Measurements from ENCODE around the gene CIZ1. TPM values are rescaled to one million over a fixed set of nuclear protein-coding genes. Genes with fewer than 3 reads are reported as not detected.

CIZ1 gene
- total RNA-seq, 1 donor from 2014 or later = 164 TPM

- Mint-ChIP-seq H3K4me1 (ENCODE audit: low read depth) (no peaks in the 10 kb centered on the region), H3K9me3 (ENCODE audit: low read depth) (no peaks in the 10 kb centered on the region), H3K27ac (no peak overlapping the region), H3K36me3 (ENCODE audit: insufficient read depth) (no peaks in the 10 kb centered on the region), H3K4me3 (ENCODE audit: low read depth) (no peak overlapping the region), H3K27me3 (no peaks in the 10 kb centered on the region)
- no peak for DNase-seq (ENCODE audit: low spot score, unreplicated experiment)
- no peak for TF ChIP-seq CTCF (IDR thresholded peaks at IDR 0.05; ENCODE audit: unreplicated experiment)
Observed at GRCh38 chr9:128226412-128226801, 35.0 kb upstream of the CIZ1 start.

GRCh38 chr9:128225770-128226411 lies 34.5 kb upstream of the CIZ1 start:
- TF ChIP-seq CTCF (IDR thresholded peaks at IDR 0.05; ENCODE audit: unreplicated experiment) = no peak
- Mint-ChIP-seq H3K4me3 (ENCODE audit: low read depth) (no peak overlapping the region), H3K36me3 (ENCODE audit: insufficient read depth) (no peaks in the 10 kb centered on the region), H3K9me3 (ENCODE audit: low read depth) (no peaks in the 10 kb centered on the region), H3K27ac (no peak overlapping the region), H3K4me1 (ENCODE audit: low read depth) (no peaks in the 10 kb centered on the region), H3K27me3 (no peaks in the 10 kb centered on the region)
- DNase-seq (ENCODE audit: low spot score, unreplicated experiment) = no peak

GRCh38 chr9:128224877-128225276 lies 33.5 kb upstream of the CIZ1 start:
- H3K27me3 Mint-ChIP-seq = no peaks in the 10 kb centered on the region
- H3K4me3 Mint-ChIP-seq (ENCODE audit: low read depth) = no peak overlapping the region
- no peaks in the 10 kb centered on the region for H3K4me1 Mint-ChIP-seq (ENCODE audit: low read depth)
- H3K9me3 Mint-ChIP-seq (ENCODE audit: low read depth) = no peaks in the 10 kb centered on the region
- no peak for DNase-seq (ENCODE audit: low spot score, unreplicated experiment)
- no peaks in the 10 kb centered on the region for H3K36me3 Mint-ChIP-seq (ENCODE audit: insufficient read depth)
- TF ChIP-seq CTCF (IDR thresholded peaks at IDR 0.05; ENCODE audit: unreplicated experiment) = no peak
- H3K27ac Mint-ChIP-seq = no peak overlapping the region

- no peak overlapping the region for H3K27ac Mint-ChIP-seq
Observed at GRCh38 chr9:128222880-128223670, 31.7 kb upstream of the CIZ1 start.

GRCh38 chr9:128222026-128222425 lies 30.7 kb upstream of the CIZ1 start:
- Mint-ChIP-seq H3K27ac (no peak overlapping the region), H3K9me3 (ENCODE audit: low read depth) (no peaks in the 10 kb centered on the region), H3K4me3 (ENCODE audit: low read depth) (no peak overlapping the region), H3K4me1 (ENCODE audit: low read depth) (peaks cover 6% of the 10 kb centered on the region), H3K27me3 (no peaks in the 10 kb centered on the region), H3K36me3 (ENCODE audit: insufficient read depth) (no peaks in the 10 kb centered on the region)
- no peak for DNase-seq (ENCODE audit: low spot score, unreplicated experiment)
- TF ChIP-seq CTCF (IDR thresholded peaks at IDR 0.05; ENCODE audit: unreplicated experiment) = no peak

More at GRCh38 chr9:128222880-128223670, 31.7 kb upstream of the CIZ1 start:
- Mint-ChIP-seq H3K9me3 (ENCODE audit: low read depth) (no peaks in the 10 kb centered on the region), H3K36me3 (ENCODE audit: insufficient read depth) (no peaks in the 10 kb centered on the region), H3K4me1 (ENCODE audit: low read depth) (peaks cover 6% of the 10 kb centered on the region), H3K27me3 (no peaks in the 10 kb centered on the region), H3K4me3 (ENCODE audit: low read depth) (no peak overlapping the region)
- no peak for TF ChIP-seq CTCF (IDR thresholded peaks at IDR 0.05; ENCODE audit: unreplicated experiment)
- no peak for DNase-seq (ENCODE audit: low spot score, unreplicated experiment)

Data from progenitor cell of endocrine pancreas (in vitro differentiated cells).